ENCODE data around the gene KIF9.

KIF9 gene

GRCh38 chr3:47282424-47283192, at the start of gene KIF9, which contains the start of gene KLHL18:
Gene KIF9 (minus strand): TSS chr3:47282799. CDS start chr3:47277374, 5,425 bp downstream.
Gene KLHL18 (plus strand): TSS chr3:47282944. CDS start chr3:47282966, 22 bp downstream.
- H3K4me1 ChIP-seq (ENCODE audit: insufficient read depth, low read length, severe bottlenecking): peaks cover 44% of the 10 kb centered on the region
- peaks cover 32% of the 10 kb centered on the region for H3K79me2 ChIP-seq (ENCODE audit: insufficient read depth, low read length)
- H3K9me2 ChIP-seq (ENCODE audit: low read depth, low read length): no peaks in the 10 kb centered on the region

DNA sequence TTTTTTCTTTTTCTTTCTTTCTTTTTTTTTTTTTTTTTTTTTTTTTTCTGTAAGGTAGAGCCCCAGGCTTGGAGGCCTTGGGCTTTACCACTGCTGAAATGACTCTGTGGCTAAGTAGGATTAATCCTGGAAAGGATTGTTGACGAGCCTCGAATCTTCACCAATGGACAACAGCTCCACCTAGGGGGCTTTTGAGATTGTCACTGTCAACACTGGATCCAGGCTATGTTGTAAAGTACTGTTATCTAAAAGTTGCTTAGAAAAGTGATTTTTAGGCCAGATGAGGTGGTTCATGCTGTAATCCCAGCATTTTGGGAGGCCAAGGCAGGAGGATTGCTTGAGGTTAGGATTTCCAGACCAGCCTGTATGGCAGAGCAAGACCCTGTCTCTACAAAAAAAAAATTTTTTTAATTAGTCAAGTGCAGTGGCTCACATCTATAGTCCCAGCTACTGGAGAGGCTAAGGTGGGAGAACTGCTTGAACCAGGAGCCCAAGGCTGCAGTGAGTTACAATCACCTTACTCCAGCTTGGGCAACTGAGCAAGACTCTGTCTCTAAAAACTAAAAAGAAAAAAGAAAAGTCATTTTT, 41.8 kb upstream of the KIF9 start:
- no peaks in the 10 kb centered on the region for H3K9me3 ChIP-seq (ENCODE audit: low read length)
- H3K4me1 ChIP-seq (ENCODE audit: insufficient read depth, low read length, severe bottlenecking): no peaks in the 10 kb centered on the region
- no peaks in the 10 kb centered on the region for H4K20me1 ChIP-seq (ENCODE audit: insufficient read depth, low read length)
- H3K4me3 ChIP-seq (ENCODE audit: low read depth, low read length, poor library complexity, severe bottlenecking): no peak overlapping the region
- no peaks in the 10 kb centered on the region for H3K27me3 ChIP-seq (ENCODE audit: insufficient read depth, low read length)
- peaks cover 74% of the 10 kb centered on the region for H3K36me3 ChIP-seq (ENCODE audit: insufficient read depth, low read length)
- no peak for TF ChIP-seq EZH2 (IDR thresholded peaks at IDR 0.05; ENCODE audit: borderline replicate concordance, low read length)
- TF ChIP-seq, protein P1, sequence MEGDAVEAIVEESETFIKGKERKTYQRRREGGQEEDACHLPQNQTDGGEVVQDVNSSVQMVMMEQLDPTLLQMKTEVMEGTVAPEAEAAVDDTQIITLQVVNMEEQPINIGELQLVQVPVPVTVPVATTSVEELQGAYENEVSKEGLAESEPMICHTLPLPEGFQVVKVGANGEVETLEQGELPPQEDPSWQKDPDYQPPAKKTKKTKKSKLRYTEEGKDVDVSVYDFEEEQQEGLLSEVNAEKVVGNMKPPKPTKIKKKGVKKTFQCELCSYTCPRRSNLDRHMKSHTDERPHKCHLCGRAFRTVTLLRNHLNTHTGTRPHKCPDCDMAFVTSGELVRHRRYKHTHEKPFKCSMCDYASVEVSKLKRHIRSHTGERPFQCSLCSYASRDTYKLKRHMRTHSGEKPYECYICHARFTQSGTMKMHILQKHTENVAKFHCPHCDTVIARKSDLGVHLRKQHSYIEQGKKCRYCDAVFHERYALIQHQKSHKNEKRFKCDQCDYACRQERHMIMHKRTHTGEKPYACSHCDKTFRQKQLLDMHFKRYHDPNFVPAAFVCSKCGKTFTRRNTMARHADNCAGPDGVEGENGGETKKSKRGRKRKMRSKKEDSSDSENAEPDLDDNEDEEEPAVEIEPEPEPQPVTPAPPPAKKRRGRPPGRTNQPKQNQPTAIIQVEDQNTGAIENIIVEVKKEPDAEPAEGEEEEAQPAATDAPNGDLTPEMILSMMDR (IDR thresholded peaks at IDR 0.05; ENCODE audit: low read length): peak; percentile 72
- no peaks in the 10 kb centered on the region for H3F3A ChIP-seq (ENCODE audit: insufficient read depth, low read length)
- H3K4me2 ChIP-seq (ENCODE audit: low read length): no peak overlapping the region
- no peak overlapping the region for H3K27ac ChIP-seq (ENCODE audit: low read depth, low read length, poor library complexity, severe bottlenecking)
- H3K79me2 ChIP-seq (ENCODE audit: insufficient read depth, low read length): no peaks in the 10 kb centered on the region
- no peak overlapping the region for H3K9ac ChIP-seq (ENCODE audit: low read length)
- H3K9me2 ChIP-seq (ENCODE audit: low read depth, low read length): no peaks in the 10 kb centered on the region
- H2AFZ ChIP-seq (ENCODE audit: low read length): no peak overlapping the region

More at GRCh38 chr3:47282424-47283192, at the start of gene KIF9, which contains the start of gene KLHL18:
- peak within 1 kb of the TSS; percentile 83 for H3K9ac ChIP-seq (ENCODE audit: low read length)
- peak within 1 kb of the TSS; percentile 86 for H3K4me2 ChIP-seq (ENCODE audit: low read length)
- peak within 1 kb of the TSS; percentile 86 for H3K27ac ChIP-seq (ENCODE audit: low read depth, low read length, poor library complexity, severe bottlenecking)
- H2AFZ ChIP-seq (ENCODE audit: low read length): no peak within 1 kb of the TSS
- no peaks in the 10 kb centered on the region for H3K27me3 ChIP-seq (ENCODE audit: insufficient read depth, low read length)
- no peak for TF ChIP-seq EZH2 (IDR thresholded peaks at IDR 0.05; ENCODE audit: borderline replicate concordance, low read length)
- TF ChIP-seq, protein P1 (IDR thresholded peaks at IDR 0.05; ENCODE audit: low read length): no peak
- peaks cover 14% of the 10 kb centered on the region; the same call in 1 of the 2 replicates for H3K36me3 ChIP-seq (ENCODE audit: insufficient read depth, low read length)
- no peaks in the 10 kb centered on the region for H4K20me1 ChIP-seq (ENCODE audit: insufficient read depth, low read length)
- H3K9me3 ChIP-seq (ENCODE audit: low read length): no peaks in the 10 kb centered on the region
- H3F3A ChIP-seq (ENCODE audit: insufficient read depth, low read length): no peaks in the 10 kb centered on the region
- H3K4me3 ChIP-seq (ENCODE audit: low read depth, low read length, poor library complexity, severe bottlenecking): peak within 1 kb of the TSS; percentile 76

DNA sequence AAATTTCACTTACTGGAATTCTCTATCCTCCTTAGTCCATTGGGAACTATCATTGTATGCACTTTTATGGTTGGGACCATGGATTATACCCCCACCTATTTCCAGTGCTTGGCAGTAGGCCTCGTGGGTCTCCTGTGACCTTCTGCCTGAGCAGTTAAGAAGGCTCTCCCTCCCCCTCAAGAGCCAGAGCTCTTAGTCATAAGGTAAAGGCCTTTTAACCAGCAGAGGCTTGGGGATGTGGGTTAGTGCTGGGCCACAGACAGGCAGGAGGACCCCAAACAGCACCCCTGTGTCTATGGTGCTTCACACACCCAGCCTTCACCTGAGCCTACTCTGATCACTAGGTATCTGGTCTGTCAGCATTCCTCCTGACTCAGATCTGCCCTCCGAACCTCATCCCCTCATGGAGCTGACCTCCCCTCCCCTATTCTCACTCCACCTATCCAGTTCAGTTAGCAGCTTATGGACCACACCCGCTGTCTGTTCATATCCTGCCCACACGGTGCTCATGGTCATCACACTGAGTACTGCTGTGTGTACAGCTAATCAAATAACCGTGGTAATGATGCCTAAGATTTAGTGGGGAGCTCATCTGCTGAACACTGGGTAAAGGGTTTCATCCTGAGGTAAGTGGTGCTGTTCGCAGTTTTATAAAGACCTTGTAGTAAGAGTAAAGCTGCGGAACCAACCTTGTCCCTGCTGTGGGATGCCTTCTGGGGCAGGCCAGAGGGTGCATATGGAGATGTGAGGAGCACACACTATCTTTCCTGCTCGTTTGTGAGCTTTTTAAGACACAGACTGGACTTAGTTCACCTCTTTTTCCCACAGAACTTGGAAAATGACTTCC, 41.1 kb upstream of the KIF9 start:
- H3K9ac ChIP-seq (ENCODE audit: low read length): no peak overlapping the region
- H3K4me3 ChIP-seq (ENCODE audit: low read depth, low read length, poor library complexity, severe bottlenecking): no peak overlapping the region
- no peaks in the 10 kb centered on the region for H3K4me1 ChIP-seq (ENCODE audit: insufficient read depth, low read length, severe bottlenecking)
- peaks cover 73% of the 10 kb centered on the region for H3K36me3 ChIP-seq (ENCODE audit: insufficient read depth, low read length)
- no peak overlapping the region for H2AFZ ChIP-seq (ENCODE audit: low read length)
- H3K27me3 ChIP-seq (ENCODE audit: insufficient read depth, low read length): no peaks in the 10 kb centered on the region
- no peak for TF ChIP-seq EZH2 (IDR thresholded peaks at IDR 0.05; ENCODE audit: borderline replicate concordance, low read length)
- TF ChIP-seq, protein P1 (IDR thresholded peaks at IDR 0.05; ENCODE audit: low read length): no peak
- H3K9me2 ChIP-seq (ENCODE audit: low read depth, low read length): no peaks in the 10 kb centered on the region
- no peaks in the 10 kb centered on the region for H3F3A ChIP-seq (ENCODE audit: insufficient read depth, low read length)
- H3K27ac ChIP-seq (ENCODE audit: low read depth, low read length, poor library complexity, severe bottlenecking): no peak overlapping the region
- no peak overlapping the region for H3K4me2 ChIP-seq (ENCODE audit: low read length)
- H4K20me1 ChIP-seq (ENCODE audit: insufficient read depth, low read length): no peaks in the 10 kb centered on the region
- no peaks in the 10 kb centered on the region for H3K9me3 ChIP-seq (ENCODE audit: low read length)
- H3K79me2 ChIP-seq (ENCODE audit: insufficient read depth, low read length): no peaks in the 10 kb centered on the region
